A673 (cell line): ENCODE data around the gene TBC1D5. TPM values are rescaled to one million over a fixed set of nuclear protein-coding genes. Genes with fewer than 3 reads are reported as not detected.

Experiments
- BruUV-seq: library from RNA; stranded (reverse); fragments of 400-500 nt; replicated peaks from 2 replicates; lab custom pipeline; 2021; lab: Mats Ljungman, UMichigan
- CTCF ChIA-PET: fragments of 300-600 bp; sonication (Branson Sonifier 250); formaldehyde crosslinking; loops from one replicate; lab custom pipeline; 2022; ENCODE audit warnings: antibody characterized with exemption; lab: Charles Lee
- POLR2A ChIA-PET: fragments of 300-600 bp; sonication (Branson Sonifier 250); formaldehyde crosslinking; loops from one replicate; lab custom pipeline; 2022; ENCODE audit warnings: antibody characterized with exemption; ENCODE audit not compliant: low non-redundant PET; lab: Charles Lee
- DNase-seq: peaks from one replicate; pipeline ENCODE4 v3.0.0-alpha.2; 2015; ENCODE audit warnings: low spot score
- H3K27ac ChIP-seq: fragments of 200-600 bp; sonication (generic); 2 replicates; pipeline ENCODE4 v1.5.1; 2016; ENCODE audit warnings: mixed run types, low read depth, mild to moderate bottlenecking, mixed read lengths, antibody characterized with exemption, low read length; ENCODE audit not compliant: poor library complexity, severe bottlenecking
- H3K27me3 ChIP-seq: fragments of 200-600 bp; sonication (generic); replicated peaks from 2 replicates; pipeline ENCODE4 v1.6.1; 2017; ENCODE audit warnings: mixed run types, low read depth, mild to moderate bottlenecking, mixed read lengths, antibody characterized with exemption, low read length; ENCODE audit not compliant: insufficient read depth, poor library complexity
- H3K36me3 ChIP-seq: fragments of 200-600 bp; sonication (generic); 2 replicates; pipeline ENCODE4 v1.6.1; 2016; ENCODE audit warnings: mixed run types, mild to moderate bottlenecking, mixed read lengths, antibody characterized with exemption, low read length; ENCODE audit not compliant: insufficient read depth, poor library complexity, severe bottlenecking
- H3K4me1 ChIP-seq: fragments of 200-600 bp; sonication (generic); 2 replicates; pipeline ENCODE4 v1.6.1; 2017; ENCODE audit warnings: mixed run types, mild to moderate bottlenecking, mixed read lengths, antibody characterized with exemption, low read length; ENCODE audit not compliant: insufficient read depth, poor library complexity, severe bottlenecking
- H3K4me3 ChIP-seq: fragments of 200-600 bp; sonication (generic); 2 replicates; pipeline ENCODE4 v1.5.1; 2016; ENCODE audit warnings: low read depth, mixed run types, mild to moderate bottlenecking, mixed read lengths, low read length; ENCODE audit not compliant: poor library complexity, severe bottlenecking
- H3K9me3 ChIP-seq: fragments of 200-600 bp; sonication (generic); 2 replicates; pipeline ENCODE4 v1.6.1; 2016; ENCODE audit warnings: mixed run types, low read depth, mild to moderate bottlenecking, mixed read lengths, antibody characterized with exemption, low read length; ENCODE audit not compliant: poor library complexity, severe bottlenecking
- EZH2 ChIP-seq: fragments of 200-600 bp; sonication (generic); IDR thresholded peaks from 2 replicates; pipeline ENCODE4 v1.6.1; 2017; ENCODE audit warnings: borderline replicate concordance, low read depth, mild to moderate bottlenecking, mixed read lengths, antibody characterized with exemption, low read length; ENCODE audit not compliant: poor library complexity, severe bottlenecking
- intact Hi-C: fragments of 100-400 bp; cut with micrococcal nuclease; formaldehyde crosslinking; loops from one replicate; pipeline ENCODE4 v1.10.0; 2022; ENCODE audit not compliant: unreplicated experiment
- total RNA-seq: library from RNA; stranded (reverse); gene quantifications from 2 replicates; pipeline ENCODE4 v1.2.3, GENCODE V29; 2021
- TF ChIP-seq, protein P1 (sequence below): fragments of 300-800, 200-600 bp; sonication (generic); conservative IDR thresholded peaks from 2 replicates; pipeline ENCODE4 v1.5.1; 2017; ENCODE audit warnings: low read depth, mild to moderate bottlenecking, antibody characterized with exemption, low read length, moderate library complexity, mixed read lengths

TBC1D5 gene
- total RNA-seq, 1 experiment from 2014 or later = 40.7 TPM

DNA sequence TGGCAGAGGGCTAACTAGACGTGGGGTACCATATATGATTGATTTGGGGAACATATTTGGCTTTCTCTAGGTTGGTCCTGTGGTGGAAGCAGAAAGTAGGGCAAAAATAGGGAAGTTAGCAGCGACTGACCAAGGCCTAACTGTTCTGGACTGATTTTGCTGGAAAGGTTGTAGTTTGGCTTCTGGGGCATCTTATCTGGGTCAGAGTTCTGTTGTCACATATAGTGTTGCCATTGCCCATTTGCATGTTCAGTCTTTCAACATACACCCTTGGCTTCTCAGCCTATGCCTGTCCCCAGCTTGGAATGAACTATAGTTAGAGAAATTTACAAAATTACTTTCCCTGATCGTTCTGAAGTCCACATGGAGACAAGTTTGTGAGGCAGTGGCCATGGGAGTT is 426.5 kb downstream of the TBC1D5 start:
- Histone ChIP-seq H3K27ac (no peak overlapping the region), H3K9me3 (no peaks in the 10 kb centered on the region), H3K27me3 (no peaks in the 10 kb centered on the region), H3K4me3 (no peak overlapping the region), H3K36me3 (no peaks in the 10 kb centered on the region), H3K4me1 (no peaks in the 10 kb centered on the region)
- ChIA-PET CTCF (no interaction called here), POLR2A (no interaction called here)
- no peak for DNase-seq
- TF ChIP-seq, protein P1, sequence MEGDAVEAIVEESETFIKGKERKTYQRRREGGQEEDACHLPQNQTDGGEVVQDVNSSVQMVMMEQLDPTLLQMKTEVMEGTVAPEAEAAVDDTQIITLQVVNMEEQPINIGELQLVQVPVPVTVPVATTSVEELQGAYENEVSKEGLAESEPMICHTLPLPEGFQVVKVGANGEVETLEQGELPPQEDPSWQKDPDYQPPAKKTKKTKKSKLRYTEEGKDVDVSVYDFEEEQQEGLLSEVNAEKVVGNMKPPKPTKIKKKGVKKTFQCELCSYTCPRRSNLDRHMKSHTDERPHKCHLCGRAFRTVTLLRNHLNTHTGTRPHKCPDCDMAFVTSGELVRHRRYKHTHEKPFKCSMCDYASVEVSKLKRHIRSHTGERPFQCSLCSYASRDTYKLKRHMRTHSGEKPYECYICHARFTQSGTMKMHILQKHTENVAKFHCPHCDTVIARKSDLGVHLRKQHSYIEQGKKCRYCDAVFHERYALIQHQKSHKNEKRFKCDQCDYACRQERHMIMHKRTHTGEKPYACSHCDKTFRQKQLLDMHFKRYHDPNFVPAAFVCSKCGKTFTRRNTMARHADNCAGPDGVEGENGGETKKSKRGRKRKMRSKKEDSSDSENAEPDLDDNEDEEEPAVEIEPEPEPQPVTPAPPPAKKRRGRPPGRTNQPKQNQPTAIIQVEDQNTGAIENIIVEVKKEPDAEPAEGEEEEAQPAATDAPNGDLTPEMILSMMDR = no peak
- no peak for TF ChIP-seq EZH2
- no TSS peak for BruUV-seq
- intact Hi-C loops = no loop called here

DNA sequence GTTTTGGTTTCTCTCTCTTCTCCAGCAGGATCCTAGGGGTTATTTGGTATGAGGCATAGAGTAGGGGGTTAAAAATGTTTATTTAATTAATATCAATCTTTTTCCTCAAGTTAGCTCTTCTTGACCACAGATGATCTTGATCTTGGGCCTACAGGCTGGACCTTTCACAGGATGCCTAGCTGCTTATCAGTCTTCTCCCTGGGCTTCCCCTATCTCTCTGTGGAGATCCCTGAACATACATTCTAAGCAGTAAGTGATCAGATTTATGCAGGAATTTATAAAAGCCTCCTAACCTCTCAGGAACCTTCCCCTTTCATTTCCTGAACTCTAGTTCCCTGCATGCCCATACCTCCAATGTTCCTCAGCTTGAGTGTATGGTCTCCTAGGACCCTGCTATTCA is 428.3 kb downstream of the TBC1D5 start:
- no peaks in the 10 kb centered on the region for H3K36me3 ChIP-seq
- BruUV-seq = no TSS peak
- no peaks in the 10 kb centered on the region for H3K9me3 ChIP-seq
- ChIA-PET POLR2A (no interaction called here), CTCF (no interaction called here)
- no peak overlapping the region for H3K27ac ChIP-seq
- H3K4me1 ChIP-seq = no peaks in the 10 kb centered on the region
- no peak overlapping the region for H3K4me3 ChIP-seq
- intact Hi-C loops = no loop called here
- no peaks in the 10 kb centered on the region for H3K27me3 ChIP-seq
- DNase-seq = no peak
- TF ChIP-seq EZH2 = no peak
- TF ChIP-seq, protein P1 = no peak

DNA sequence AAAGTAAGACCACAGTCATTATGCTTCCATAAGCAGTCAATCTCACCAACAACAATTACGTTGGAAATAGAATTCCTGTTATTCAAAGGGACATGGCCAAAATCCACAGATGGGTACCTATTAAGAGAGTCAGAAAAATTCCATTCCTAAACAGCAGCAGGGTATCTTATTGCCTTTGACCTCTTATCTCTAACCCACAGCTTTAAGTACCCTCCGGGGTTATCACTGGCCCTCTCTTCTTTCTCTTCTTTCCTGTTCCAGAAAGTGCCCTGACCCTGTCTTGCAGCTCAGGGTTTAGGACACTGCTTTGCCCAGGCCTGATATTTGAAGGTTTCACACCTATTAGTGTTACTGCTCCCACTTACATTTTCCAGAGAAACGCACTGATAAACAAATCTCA is 428.7 kb downstream of the TBC1D5 start:
- Histone ChIP-seq H3K9me3 (no peaks in the 10 kb centered on the region), H3K27me3 (no peaks in the 10 kb centered on the region), H3K27ac (no peak overlapping the region), H3K4me3 (no peak overlapping the region), H3K4me1 (no peaks in the 10 kb centered on the region), H3K36me3 (no peaks in the 10 kb centered on the region)
- no peak for DNase-seq
- BruUV-seq = no TSS peak
- intact Hi-C loops = no loop called here
- ChIA-PET CTCF (no interaction called here), POLR2A (no interaction called here)
- TF ChIP-seq, protein P1 = no peak
- TF ChIP-seq EZH2 = no peak
